ENCODE results near the gene GOLGA3.

DNA sequence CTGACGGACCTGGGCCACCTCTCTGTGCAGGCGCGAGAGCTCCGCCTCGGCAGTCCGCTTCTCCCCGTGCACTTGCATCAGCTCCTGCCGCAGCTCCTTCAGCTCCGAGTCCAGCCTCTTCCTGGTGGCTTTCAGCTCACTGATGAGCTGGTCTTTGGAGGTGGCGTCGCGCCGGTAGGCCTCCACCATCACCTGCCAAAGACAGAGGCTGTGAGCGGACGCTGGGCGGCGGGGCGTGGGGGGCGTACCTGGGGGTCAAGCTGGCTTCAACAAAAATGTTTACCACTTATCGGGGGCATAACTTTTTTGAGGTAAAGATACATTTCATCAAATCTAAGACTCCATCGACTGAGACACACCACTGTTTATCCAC, 39.6 kb downstream of the GOLGA3 start:
- TF ChIP-seq CREB1 (IDR thresholded peaks at IDR 0.05; ENCODE audit: low read depth) (no peak), TCF12 (IDR thresholded peaks at IDR 0.05; ENCODE audit: low read depth) (no peak)
- TF ChIP-seq, protein P1, sequence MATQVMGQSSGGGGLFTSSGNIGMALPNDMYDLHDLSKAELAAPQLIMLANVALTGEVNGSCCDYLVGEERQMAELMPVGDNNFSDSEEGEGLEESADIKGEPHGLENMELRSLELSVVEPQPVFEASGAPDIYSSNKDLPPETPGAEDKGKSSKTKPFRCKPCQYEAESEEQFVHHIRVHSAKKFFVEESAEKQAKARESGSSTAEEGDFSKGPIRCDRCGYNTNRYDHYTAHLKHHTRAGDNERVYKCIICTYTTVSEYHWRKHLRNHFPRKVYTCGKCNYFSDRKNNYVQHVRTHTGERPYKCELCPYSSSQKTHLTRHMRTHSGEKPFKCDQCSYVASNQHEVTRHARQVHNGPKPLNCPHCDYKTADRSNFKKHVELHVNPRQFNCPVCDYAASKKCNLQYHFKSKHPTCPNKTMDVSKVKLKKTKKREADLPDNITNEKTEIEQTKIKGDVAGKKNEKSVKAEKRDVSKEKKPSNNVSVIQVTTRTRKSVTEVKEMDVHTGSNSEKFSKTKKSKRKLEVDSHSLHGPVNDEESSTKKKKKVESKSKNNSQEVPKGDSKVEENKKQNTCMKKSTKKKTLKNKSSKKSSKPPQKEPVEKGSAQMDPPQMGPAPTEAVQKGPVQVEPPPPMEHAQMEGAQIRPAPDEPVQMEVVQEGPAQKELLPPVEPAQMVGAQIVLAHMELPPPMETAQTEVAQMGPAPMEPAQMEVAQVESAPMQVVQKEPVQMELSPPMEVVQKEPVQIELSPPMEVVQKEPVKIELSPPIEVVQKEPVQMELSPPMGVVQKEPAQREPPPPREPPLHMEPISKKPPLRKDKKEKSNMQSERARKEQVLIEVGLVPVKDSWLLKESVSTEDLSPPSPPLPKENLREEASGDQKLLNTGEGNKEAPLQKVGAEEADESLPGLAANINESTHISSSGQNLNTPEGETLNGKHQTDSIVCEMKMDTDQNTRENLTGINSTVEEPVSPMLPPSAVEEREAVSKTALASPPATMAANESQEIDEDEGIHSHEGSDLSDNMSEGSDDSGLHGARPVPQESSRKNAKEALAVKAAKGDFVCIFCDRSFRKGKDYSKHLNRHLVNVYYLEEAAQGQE (IDR thresholded peaks at IDR 0.05; ENCODE audit: low read depth), result no peak
